PFSK-1 (cell line): ENCODE results near the gene RNF112.
A peak's percentile ranks its signal among the peaks of the same experiment; 100 is the strongest.

Experiments
- FOXP2 ChIP-seq: optimal IDR thresholded peaks from 2 replicates; pipeline ENCODE3; 2011; ENCODE audit warnings: borderline replicate concordance, control low read depth, inconsistent platforms; ENCODE audit not compliant: insufficient read depth; ENCODE audit errors: extremely low read length, extremely low read depth
- POLR2AphosphoS5 ChIP-seq: IDR thresholded peaks from 2 replicates; pipeline ENCODE4 v1.6.1; 2012; ENCODE audit warnings: low read depth, mild to moderate bottlenecking, control low read depth, low read length, moderate library complexity
- SIN3A ChIP-seq: IDR thresholded peaks from 2 replicates; pipeline ENCODE4 v1.6.1; 2012; ENCODE audit warnings: mild to moderate bottlenecking, low read length, moderate library complexity, borderline replicate concordance; ENCODE audit not compliant: insufficient read depth
- TAF1 ChIP-seq: IDR thresholded peaks from 2 replicates; pipeline ENCODE4 v1.6.1; 2012; ENCODE audit warnings: low read length, control low read depth, borderline replicate concordance; ENCODE audit not compliant: insufficient read depth
- TF ChIP-seq, protein P1 (sequence below), 2 experiments: IDR thresholded peaks; 2 replicates each; pipeline versions ENCODE4 v1.6.1 to v1.8.0; 2011 to 2012; ENCODE audit warnings: low read depth in 2 of 2, low read length in 2 of 2, control low read depth in 1 of 2, inconsistent platforms in 1 of 2, mild to moderate bottlenecking in 1 of 2, moderate library complexity in 1 of 2; ENCODE audit not compliant: insufficient read depth in 1 of 2

RNF112 gene

DNA sequence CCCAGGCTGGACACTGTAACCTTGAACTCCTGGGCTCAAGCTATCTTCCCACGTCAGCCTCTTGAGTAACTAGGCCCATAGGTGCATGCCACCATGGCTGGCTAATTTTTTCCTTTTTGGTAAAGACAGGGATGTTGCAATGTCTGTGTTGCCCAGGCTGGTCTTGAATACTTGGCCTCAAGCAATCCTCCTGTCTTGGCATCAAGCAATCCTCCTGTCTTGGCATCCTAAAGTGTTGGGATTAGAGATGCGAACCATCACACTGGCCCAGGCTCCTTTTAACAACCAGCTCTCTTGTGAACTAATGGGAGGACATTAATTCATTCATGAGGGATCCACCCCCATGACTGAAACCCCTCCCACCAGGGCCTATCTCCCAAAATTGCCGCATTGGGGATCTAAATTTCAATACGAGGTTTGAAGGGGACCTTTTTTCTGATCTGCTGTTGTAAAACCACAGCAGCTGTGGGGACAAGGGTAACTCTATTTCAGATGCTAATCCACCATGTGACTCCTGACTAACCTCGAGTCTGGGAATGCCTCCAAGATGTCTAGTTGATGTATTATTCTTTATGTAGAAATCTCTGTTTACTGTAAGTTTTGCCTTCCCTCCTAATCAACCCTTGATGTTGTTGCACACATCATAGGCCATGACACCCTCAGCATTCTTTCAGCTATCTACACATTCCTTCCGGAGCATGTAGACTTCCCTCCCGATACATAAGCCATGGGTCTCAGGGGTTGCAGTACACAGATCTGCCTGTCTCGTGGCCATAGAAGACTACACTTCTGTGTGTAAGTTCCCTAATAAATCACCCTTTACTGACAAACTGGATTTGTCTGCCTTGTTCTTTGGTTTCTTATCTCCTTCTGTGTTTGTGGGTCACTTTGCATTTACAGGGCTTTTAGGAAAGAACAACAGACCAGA lies 37.6 kb downstream of the RNF112 start:
- TF ChIP-seq SIN3A (no peak), TAF1 (no peak), FOXP2 (peak; percentile 89)

GRCh38 chr17:19449656-19450055 lies 38.6 kb downstream of the RNF112 start:
- no peak for TF ChIP-seq TAF1
- no peak for TF ChIP-seq POLR2AphosphoS5
- TF ChIP-seq, protein P1, sequence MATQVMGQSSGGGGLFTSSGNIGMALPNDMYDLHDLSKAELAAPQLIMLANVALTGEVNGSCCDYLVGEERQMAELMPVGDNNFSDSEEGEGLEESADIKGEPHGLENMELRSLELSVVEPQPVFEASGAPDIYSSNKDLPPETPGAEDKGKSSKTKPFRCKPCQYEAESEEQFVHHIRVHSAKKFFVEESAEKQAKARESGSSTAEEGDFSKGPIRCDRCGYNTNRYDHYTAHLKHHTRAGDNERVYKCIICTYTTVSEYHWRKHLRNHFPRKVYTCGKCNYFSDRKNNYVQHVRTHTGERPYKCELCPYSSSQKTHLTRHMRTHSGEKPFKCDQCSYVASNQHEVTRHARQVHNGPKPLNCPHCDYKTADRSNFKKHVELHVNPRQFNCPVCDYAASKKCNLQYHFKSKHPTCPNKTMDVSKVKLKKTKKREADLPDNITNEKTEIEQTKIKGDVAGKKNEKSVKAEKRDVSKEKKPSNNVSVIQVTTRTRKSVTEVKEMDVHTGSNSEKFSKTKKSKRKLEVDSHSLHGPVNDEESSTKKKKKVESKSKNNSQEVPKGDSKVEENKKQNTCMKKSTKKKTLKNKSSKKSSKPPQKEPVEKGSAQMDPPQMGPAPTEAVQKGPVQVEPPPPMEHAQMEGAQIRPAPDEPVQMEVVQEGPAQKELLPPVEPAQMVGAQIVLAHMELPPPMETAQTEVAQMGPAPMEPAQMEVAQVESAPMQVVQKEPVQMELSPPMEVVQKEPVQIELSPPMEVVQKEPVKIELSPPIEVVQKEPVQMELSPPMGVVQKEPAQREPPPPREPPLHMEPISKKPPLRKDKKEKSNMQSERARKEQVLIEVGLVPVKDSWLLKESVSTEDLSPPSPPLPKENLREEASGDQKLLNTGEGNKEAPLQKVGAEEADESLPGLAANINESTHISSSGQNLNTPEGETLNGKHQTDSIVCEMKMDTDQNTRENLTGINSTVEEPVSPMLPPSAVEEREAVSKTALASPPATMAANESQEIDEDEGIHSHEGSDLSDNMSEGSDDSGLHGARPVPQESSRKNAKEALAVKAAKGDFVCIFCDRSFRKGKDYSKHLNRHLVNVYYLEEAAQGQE (IDR thresholded peaks at IDR 0.05; ENCODE audit: insufficient read depth in 1 of 2, low read depth in 2 of 2, low read length in 2 of 2), result no peak
- TF ChIP-seq FOXP2, result no peak
- no peak for TF ChIP-seq SIN3A

DNA sequence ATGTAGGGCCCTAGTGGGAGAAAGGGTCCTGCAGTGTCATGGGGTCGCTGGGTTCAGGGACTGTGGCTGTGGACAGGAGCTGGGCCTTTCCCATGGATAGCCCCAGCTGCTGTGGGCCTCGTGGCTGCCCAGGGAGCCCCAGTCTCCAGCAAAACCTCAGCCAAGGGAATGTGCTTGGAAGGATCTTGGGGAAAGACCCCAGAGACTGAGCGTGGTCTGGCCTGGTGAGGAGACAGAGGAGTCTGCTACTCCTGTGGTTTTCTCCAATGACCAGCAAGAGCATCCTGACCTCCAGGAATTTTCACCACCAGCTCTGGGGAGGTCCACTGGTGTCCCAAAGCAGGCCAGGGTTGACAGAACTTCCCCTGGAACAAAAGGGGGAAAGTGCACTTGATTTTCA lies 42.3 kb downstream of the RNF112 start:
- TF ChIP-seq SIN3A (no peak), TAF1 (no peak), FOXP2 (no peak), POLR2AphosphoS5 (no peak)
- TF ChIP-seq, protein P1 (IDR thresholded peaks at IDR 0.05; ENCODE audit: insufficient read depth in 1 of 2, low read depth in 2 of 2, low read length in 2 of 2), result no peak

DNA sequence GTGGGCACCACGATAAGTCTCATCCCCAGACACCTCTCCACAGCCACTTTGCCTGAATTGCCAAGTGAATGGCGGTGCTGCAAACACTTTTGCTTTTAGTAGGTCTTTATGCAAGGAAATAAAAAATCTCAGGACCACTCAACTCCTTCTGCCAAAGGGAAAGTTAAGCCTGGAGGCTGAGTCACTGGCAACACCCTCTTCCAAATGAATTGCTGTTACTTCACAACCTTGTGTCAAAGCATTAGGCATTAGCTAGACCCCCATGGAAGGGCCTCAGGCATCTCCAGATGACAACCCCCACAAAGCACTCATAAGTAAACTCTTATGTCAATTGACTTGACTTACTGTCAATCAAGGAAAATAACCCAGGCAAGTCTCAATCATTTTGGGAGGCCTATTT lies 43.0 kb downstream of the RNF112 start:
- TF ChIP-seq, protein P1 (IDR thresholded peaks at IDR 0.05; ENCODE audit: insufficient read depth in 1 of 2, low read depth in 2 of 2, low read length in 2 of 2), result no peak
- no peak for TF ChIP-seq FOXP2
- TF ChIP-seq POLR2AphosphoS5, result no peak
- TF ChIP-seq TAF1, result no peak
- TF ChIP-seq SIN3A, result no peak

DNA sequence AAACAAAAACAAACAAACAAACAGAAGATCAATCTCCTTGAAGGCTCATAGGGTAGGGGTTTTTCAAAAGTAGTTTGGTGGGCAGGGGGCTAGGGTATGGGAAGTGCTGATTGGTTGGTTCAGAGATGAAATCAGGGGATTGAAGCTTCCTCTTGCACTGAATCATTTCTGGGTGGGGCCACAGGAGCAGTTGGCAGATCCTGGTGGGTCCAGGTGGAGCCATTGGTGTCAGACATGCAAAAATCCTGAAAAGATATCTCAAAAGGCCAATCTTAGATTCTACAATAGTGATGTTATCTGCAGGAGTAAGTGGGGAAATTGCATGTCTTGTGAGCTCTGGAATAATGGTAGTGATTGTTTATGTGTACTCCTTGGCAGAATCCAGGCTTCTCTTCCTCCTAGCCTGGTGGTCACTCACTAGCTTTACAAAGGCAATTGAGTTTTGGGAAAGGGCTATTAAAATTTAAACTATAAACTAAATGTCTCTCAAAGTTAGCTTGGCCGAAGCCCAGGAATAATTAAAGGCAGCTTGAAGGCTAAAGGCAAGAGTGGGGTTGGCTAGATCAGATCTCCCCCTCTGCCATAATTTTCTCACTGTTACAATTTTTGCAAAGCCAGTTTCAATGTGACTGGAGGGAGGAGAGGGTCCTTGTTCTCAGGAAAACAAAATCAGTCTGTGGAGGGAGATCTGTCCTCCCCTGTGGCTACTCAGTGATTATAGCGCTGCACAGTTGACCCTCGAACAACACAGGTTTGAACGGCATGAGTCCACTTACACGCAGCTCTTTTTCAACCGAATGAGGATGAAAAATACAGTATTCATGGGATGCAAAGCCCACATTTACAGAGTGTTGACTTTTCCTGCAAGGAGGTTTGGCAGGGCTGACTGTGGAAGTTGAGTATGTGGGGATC lies 45.2 kb downstream of the RNF112 start:
- TF ChIP-seq POLR2AphosphoS5, result no peak

GRCh38 chr17:19457046-19457445 lies 46.0 kb downstream of the RNF112 start:
- TF ChIP-seq SIN3A, result no peak
- TF ChIP-seq, protein P1 (IDR thresholded peaks at IDR 0.05; ENCODE audit: insufficient read depth in 1 of 2, low read depth in 2 of 2, low read length in 2 of 2), result no peak
